Measurements from ENCODE around the gene CD46. TPM values are rescaled to one million over a fixed set of nuclear protein-coding genes. Genes with fewer than 3 reads are reported as not detected.
"Not testable (repeated sequence)": the region's sequence is repeated elsewhere in the genome, so short reads cannot be mapped to it uniquely, and the experiment has no call there.

CD46 gene
- total RNA-seq, 2 donors from 2014 or later = 148 to 282 TPM

GRCh38 chr1:207713529-207713928 lies 38.3 kb upstream of the CD46 start:
- H3K4me1 ChIP-seq = no peaks in the 10 kb centered on the region
- intact Hi-C loops (cut with DNase I) = no loop called here
- no peak overlapping the region for H3K4me3 ChIP-seq
- no peaks in the 10 kb centered on the region for H3K36me3 ChIP-seq
- no peaks in the 10 kb centered on the region for H3K27me3 ChIP-seq
- no peak for DNase-seq
- no peak for TF ChIP-seq CTCF (IDR thresholded peaks at IDR 0.05)
- no peak overlapping the region for H3K9ac ChIP-seq (ENCODE audit: low read depth in 2 of 2, low read length in 2 of 2)
- no peaks in the 10 kb centered on the region for H3K9me3 ChIP-seq
- H3K27ac ChIP-seq = no peak overlapping the region

GRCh38 chr1:207719234-207719633 lies 32.6 kb upstream of the CD46 start:
- no peak for DNase-seq

GRCh38 chr1:207728200-207728858 lies 23.5 kb upstream of the CD46 start:
- H3K27ac ChIP-seq; H3K36me3 ChIP-seq; H3K4me1 ChIP-seq; H3K4me3 ChIP-seq; H3K9ac ChIP-seq (ENCODE audit: low read depth in 2 of 2, low read length in 2 of 2); DNase-seq; intact Hi-C loops (cut with DNase I); H3K9me3 ChIP-seq; H3K27me3 ChIP-seq: not testable (repeated sequence)

More at GRCh38 chr1:207719234-207719633, 32.6 kb upstream of the CD46 start:
- Histone ChIP-seq H3K4me3 (no peak overlapping the region), H3K9ac (ENCODE audit: low read depth in 2 of 2, low read length in 2 of 2) (no peak overlapping the region), H3K4me1 (no peaks in the 10 kb centered on the region), H3K9me3 (no peaks in the 10 kb centered on the region), H3K27ac (no peak overlapping the region), H3K27me3 (no peaks in the 10 kb centered on the region), H3K36me3 (no peaks in the 10 kb centered on the region)
- no peak for TF ChIP-seq CTCF (IDR thresholded peaks at IDR 0.05)
- intact Hi-C loops (cut with DNase I) = no loop called here

- H3K27ac ChIP-seq; H3K27me3 ChIP-seq; H3K9me3 ChIP-seq; H3K9ac ChIP-seq (ENCODE audit: low read depth in 2 of 2, low read length in 2 of 2); H3K4me1 ChIP-seq; H3K36me3 ChIP-seq; intact Hi-C loops (cut with DNase I); H3K4me3 ChIP-seq; DNase-seq: not testable (repeated sequence)
Measured at GRCh38 chr1:207737503-207738157, 14.2 kb upstream of the CD46 start.

GRCh38 chr1:207738158-207738659 lies 13.6 kb upstream of the CD46 start:
- intact Hi-C loops (cut with DNase I); H3K9ac ChIP-seq (ENCODE audit: low read depth in 2 of 2, low read length in 2 of 2); H3K9me3 ChIP-seq; H3K27me3 ChIP-seq; H3K4me1 ChIP-seq; DNase-seq; H3K27ac ChIP-seq; H3K36me3 ChIP-seq; H3K4me3 ChIP-seq: not testable (repeated sequence)

- intact Hi-C loops (cut with DNase I) = no loop called here
- no peak for TF ChIP-seq CTCF (IDR thresholded peaks at IDR 0.05)
Measured at GRCh38 chr1:207740207-207740606, 11.6 kb upstream of the CD46 start.

More at GRCh38 chr1:207740207-207740606, 11.6 kb upstream of the CD46 start:
- Histone ChIP-seq H3K4me1 (no peaks in the 10 kb centered on the region), H3K27ac (no peak overlapping the region), H3K4me3 (no peak overlapping the region), H3K27me3 (no peaks in the 10 kb centered on the region), H3K36me3 (no peaks in the 10 kb centered on the region), H3K9me3 (no peaks in the 10 kb centered on the region), H3K9ac (ENCODE audit: low read depth in 2 of 2, low read length in 2 of 2) (no peak overlapping the region)
- no peak for DNase-seq

Measured in colonic mucosa (tissue), 4 donors.